Lower leg skin (tissue), 4 donors: ENCODE results near the gene ACAN. TPM values are rescaled to one million over a fixed set of nuclear protein-coding genes. Genes with fewer than 3 reads are reported as not detected.

Source experiments
- DNase-seq, 2 donors: peaks; one replicate each; pipeline ENCODE4 v3.0.0-alpha.2; 2019; ENCODE audit warnings: low spot score in 2 of 2
- H3K4me3 ChIP-seq: fragments of 200-600 bp; sonication (generic); 2 replicates; pipeline ENCODE4 v1.5.1; 2017; ENCODE audit warnings: mild to moderate bottlenecking, low read depth; ENCODE audit not compliant: poor library complexity, severe bottlenecking
- CTCF ChIP-seq, 3 donors: fragments of 450-650 bp; IDR thresholded peaks; one replicate each; pipeline ENCODE4 v1.5.1; 2016; ENCODE audit warnings: antibody characterized with exemption in 3 of 3, mild to moderate bottlenecking in 3 of 3, moderate library complexity in 2 of 3
- POLR2A ChIP-seq, 2 donors: fragments of 450-650 bp; IDR thresholded peaks; one replicate each; pipeline ENCODE4 v1.6.1; 2016 to 2017; ENCODE audit warnings: antibody characterized with exemption in 2 of 2, mild to moderate bottlenecking in 1 of 2, moderate library complexity in 1 of 2
- WGBS, 2 donors: methylation state at CpG; one replicate each; pipeline ENCODE4 v1.1.5; 2018; 5-methylcytosine and 5-hydroxymethylcytosine counted together
- intact Hi-C: fragments of 100-400 bp; cut with DNase I; formaldehyde crosslinking; loops from one replicate; pipeline ENCODE4 v1.15.0; 2023; ENCODE audit warnings: low total_unique reads
- total RNA-seq, 4 donors: library from RNA; depleted of rRNA; stranded (reverse); fragments of >200 nt; gene quantifications; one replicate each; pipeline ENCODE4 v1.1.0, GENCODE V29; 2016

The ACAN gene
- total RNA-seq, 4 donors from 2014 or later, result 0.17 to 0.61 (median 0.58) TPM; not detected in 1

GRCh38 chr15:88785217-88785616, 18.0 kb upstream of the ACAN start:
- H3K4me3 ChIP-seq, result no peak overlapping the region
- intact Hi-C loops, result no loop called here
- 61 to 67% methylated on average over 2 of the region's 2 CpGs for WGBS, 2 donors
- TF ChIP-seq CTCF (IDR thresholded peaks at IDR 0.05) (no peak), POLR2A (IDR thresholded peaks at IDR 0.05) (no peak)
- no peak for DNase-seq

- peak in 1 of 2 donors; percentile 53 for DNase-seq
- WGBS, 2 donors, result 69 to 81% methylated on average over 3 of the region's 3 CpGs
- H3K4me3 ChIP-seq, result no peak overlapping the region
- intact Hi-C loops, result no loop called here
- no peak for TF ChIP-seq POLR2A (IDR thresholded peaks at IDR 0.05)
- TF ChIP-seq CTCF (IDR thresholded peaks at IDR 0.05), result no peak
Observed at GRCh38 chr15:88788036-88788435, 15.2 kb upstream of the ACAN start.

- H3K4me3 ChIP-seq, result no peak overlapping the region
- DNase-seq, result peak in 1 of 2 donors; percentile 53
- no peak for TF ChIP-seq POLR2A (IDR thresholded peaks at IDR 0.05)
- TF ChIP-seq CTCF (IDR thresholded peaks at IDR 0.05), result no peak
- intact Hi-C loops, result no loop called here
Observed at GRCh38 chr15:88788816-88789215, 14.4 kb upstream of the ACAN start.

- H3K4me3 ChIP-seq, result no peak overlapping the region
- TF ChIP-seq CTCF (IDR thresholded peaks at IDR 0.05), result no peak
- TF ChIP-seq POLR2A (IDR thresholded peaks at IDR 0.05), result no peak
- 85 to 86% methylated on average over 7 of the region's 7 CpGs for WGBS, 2 donors
- intact Hi-C loops, result no loop called here
- DNase-seq, result peak in 1 of 2 donors; percentile 29
Observed at GRCh38 chr15:88790486-88790885, 12.8 kb upstream of the ACAN start.

- WGBS, 2 donors, result 85 to 86% methylated on average over 1 of the region's 1 CpG
- peak in 1 of 2 donors; percentile 12 for DNase-seq
- H3K4me3 ChIP-seq, result no peak overlapping the region
- intact Hi-C loops, result no loop called here
- TF ChIP-seq CTCF (IDR thresholded peaks at IDR 0.05) (no peak), POLR2A (IDR thresholded peaks at IDR 0.05) (no peak)
Observed at GRCh38 chr15:88791637-88792036, 11.6 kb upstream of the ACAN start.
